GM18909 (cell line): Measurements from ENCODE around the gene POLN.

Experiments
- ATAC-seq: cut with Tn5 transposase; IDR thresholded peaks from one replicate; pipeline ENCODE4 v1.9.1; 2021; ENCODE audit warnings: mild to moderate bottlenecking; ENCODE audit not compliant: unreplicated experiment, poor library complexity

Gene POLN

DNA sequence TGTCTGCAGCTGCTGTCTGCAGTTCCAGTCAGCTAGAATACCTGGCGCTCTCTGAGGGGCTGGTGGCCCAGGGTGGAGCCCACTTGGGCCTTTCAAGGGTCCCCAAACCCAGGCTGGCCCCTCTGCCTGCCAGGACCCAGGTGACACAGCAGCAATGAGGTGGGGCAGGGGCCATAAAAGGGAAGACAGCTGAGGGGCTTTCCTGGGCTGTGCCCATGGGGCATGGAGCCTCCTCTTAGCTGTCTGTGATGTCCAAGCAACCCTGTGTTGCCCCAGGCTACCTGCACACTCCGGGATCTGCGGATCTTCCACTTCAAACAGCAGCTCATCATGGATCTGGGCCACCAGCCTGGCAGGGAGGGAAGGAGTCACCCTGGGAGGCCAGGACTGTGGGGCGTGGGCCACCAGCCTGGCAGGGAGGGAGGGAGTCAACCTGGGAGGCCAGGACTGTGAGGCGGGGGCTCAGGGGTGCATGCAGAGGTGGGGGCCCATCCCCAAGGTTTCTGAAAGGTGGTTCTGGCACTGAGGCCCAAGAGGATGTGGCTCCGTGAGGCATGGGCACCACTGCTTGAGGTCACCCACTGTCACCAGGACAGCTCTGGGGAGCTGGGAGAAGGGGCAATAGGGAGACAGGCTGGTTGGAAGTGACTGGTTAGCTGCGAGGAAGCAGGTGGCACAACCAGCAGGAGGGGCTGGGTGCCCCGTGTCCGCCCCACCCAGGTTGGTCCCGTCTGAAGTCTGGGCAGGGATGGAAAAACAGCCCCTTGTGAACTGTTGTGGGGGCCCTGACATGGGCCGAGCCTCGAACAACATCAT lies 166.5 kb downstream of the POLN start:
- ATAC-seq, result no peak

DNA sequence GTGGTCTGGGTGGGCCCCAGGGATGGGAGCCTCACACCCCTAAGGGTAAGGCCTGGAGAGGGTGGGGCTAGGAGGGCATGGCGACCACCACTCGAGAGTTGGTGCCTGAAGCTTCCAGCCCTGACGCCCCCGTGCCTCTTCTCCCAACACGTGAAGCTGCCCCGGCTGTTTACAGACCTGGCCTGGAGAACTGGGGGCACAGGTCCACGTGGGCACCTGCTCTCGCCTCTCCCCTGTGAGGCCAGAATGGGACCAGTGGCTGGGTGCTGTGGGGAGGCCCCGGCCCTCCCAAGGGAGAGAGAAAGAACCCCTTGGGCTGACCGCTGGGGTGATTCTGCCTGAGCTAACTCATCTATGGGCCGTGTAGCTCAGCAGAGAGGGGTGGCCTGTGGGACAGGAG lies 167.3 kb downstream of the POLN start:
- ATAC-seq, result no peak

DNA sequence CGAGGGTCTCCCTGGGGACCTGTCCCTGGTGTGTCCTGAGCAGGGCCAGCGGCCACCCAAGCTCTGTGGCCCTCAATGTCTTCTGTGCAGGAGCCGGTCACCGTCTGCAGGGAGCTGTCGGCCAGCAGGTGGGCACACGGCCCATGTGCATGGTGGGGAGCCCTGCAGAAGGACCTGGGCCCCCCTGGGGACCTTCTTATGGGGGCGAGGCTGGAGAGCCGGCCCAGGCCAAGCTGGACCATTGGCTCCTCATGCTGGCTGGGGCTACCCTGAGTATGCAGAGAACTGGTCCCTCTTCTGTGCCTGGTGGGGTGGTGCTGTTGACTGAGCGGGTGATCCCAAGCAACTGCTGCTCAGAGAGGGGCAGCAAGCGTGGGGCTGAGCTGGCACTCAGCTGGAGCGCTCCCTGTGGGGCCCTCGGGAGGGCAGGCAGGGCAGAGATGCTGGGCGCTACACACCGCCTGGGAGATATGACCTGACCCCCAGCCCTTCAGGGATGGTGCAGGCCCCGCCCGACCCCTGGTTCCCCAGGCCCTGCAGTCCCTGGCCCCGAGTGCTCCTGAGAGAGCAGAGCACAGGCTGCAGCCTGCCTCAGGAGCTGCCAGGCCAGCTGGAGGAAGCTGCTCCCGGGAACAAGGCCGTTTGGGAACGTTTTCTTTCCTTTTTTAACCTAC lies 168.0 kb downstream of the POLN start:
- ATAC-seq, result no peak

DNA sequence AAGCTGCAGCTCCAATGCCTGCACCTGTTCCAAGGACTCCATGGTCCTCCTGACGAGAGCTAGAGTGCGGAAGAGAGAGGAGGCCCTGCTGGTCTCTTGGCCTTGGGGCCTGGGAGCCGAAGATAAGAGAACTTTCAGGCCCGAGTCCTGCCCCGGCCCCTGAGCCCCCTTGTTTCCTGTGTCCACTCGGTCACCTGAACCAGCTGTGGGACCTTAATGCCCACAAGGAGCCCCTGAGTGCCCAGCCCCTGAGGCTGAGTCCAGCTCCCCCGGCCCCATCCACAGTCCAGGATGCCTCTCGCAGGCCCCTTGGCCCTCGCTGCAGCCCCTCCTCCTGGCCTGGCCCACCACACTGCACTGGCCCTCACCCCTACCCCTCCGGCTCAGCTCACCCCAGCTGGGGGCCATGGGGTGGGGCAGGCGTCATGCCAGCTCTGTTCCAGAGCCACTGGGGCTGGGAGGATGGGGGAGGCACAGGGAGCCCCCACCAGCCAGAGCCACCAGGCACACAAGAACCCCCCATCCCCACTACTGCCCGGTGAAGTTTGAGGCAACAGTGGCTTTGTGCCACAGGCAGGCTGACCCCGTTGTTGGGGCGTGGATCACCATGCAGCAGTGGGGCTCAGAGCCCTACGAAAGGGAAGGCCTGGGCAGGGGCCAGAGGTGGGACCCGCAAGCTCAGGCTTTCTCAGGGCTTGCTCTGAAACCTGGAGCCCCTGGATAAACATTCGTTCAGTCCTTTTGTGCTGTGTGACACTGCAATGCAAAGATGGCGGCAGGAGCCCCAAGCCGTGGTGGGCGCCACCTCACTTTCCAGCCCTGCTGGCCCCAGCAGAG lies 168.7 kb downstream of the POLN start:
- no peak for ATAC-seq

DNA sequence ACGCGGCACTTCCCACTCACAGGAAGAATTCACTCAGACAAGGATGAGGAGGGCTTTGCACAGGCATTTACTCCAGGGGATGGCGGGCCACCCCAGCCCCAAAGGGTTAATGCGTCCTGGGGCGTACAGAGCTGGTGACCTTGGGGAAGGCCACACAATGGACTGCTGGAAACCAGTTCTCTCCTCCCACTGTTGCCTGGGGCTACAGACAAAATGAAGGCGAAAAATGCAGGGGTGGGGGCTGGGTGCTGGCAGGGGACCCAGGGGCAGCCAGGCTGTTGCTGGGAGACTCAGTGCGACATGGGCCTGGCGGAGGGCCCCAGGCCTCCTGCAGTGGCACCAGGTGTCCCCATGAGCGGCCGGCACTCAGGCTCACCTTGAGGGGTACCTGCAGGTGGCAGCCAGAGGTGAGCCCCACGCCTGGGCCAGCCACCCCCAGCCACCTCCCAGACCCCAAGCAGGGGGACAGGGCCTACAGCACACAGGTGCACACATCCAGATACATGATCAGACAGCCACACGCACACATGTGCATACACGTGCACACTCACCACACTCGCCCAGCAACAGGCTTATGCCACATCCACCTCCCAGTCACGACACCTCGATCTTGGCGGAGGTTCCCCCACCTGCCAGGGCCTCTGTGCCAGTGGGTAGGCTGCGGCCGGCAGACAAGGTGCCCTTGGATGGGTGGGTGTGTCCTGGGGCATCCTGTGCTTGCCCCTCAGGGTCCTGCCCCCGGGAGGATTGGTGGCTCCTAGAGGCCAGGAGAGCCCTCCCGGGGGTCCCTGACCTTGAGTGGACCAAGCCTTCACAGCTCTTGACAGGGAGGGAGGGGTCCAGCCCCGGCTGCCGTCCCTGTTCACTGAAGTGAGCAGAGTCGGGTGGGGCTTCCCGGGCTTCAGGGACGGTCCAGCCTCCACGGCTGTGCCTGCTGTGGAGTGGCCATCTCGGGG lies 169.7 kb downstream of the POLN start:
- ATAC-seq, result no peak

DNA sequence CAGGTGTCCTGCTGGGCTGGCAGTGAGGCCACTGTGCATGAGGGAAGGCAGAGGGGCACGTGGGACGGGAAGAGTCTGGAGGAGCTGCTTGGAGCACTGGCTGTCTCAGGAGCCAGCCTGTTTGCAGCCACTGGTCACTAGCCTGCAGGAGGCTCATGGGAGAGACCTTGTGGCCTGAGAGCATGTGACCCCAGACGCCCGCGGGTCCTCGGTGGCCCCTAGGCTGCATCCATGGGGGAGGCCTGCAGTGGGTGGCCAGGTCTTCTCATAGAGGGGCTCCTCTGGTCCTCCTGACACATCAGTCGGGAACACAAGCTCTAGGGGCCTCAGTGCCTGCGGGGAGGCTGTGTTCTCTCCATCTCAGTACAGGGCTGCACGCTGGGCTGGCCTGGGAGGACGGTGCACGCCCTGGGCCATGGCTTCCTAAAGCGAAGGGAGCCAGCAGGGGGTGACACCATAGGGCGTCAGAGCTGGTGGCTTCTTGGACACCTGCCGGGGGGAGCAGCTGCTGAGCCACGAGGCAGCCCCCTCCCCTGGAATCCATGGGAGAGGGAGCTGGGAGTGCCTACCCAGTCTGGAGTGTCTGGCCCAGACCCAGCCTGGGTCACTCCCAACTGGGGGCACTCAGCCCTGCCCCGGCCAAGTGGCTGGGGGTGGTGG lies 170.5 kb downstream of the POLN start:
- ATAC-seq, result no peak

DNA sequence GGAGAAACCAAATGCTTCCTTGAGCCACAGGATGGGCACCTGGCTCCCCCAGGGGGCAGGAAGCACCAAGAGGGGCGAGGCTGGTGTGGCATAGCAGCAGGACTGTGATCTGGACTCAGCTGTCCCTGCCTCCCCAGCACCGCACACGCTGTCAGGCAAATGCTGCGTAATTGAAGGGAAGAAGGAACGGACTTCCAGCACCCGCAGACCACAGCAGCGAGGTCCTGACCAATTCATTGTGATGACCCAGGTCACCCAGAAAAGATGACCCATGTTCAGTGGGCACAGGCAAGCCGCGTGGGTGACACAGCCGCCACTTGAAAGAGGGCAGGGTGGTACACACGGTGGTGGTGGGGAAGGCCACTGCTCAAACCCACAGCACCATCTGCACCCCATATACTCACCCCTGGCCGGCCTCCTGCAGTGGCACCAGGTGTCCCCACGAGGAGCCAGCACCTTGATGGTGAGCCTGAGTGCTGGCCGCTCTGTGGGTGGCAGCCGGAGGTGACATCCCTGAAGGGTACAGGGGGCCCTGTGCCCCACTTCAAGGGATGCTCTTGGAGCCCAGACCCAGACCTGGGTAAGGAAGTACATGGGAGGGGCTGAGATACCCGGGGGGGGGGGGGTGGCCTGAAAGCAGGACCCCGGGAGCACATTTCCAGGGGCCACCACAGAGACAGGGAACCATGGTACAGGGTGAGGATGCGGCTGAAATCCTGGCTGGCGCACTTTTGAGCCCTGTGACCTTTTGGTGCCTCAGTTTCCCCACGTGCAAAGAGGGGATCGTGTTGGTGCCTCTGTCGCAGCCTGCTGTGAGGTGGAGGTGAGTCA lies 171.3 kb downstream of the POLN start:
- no peak for ATAC-seq

DNA sequence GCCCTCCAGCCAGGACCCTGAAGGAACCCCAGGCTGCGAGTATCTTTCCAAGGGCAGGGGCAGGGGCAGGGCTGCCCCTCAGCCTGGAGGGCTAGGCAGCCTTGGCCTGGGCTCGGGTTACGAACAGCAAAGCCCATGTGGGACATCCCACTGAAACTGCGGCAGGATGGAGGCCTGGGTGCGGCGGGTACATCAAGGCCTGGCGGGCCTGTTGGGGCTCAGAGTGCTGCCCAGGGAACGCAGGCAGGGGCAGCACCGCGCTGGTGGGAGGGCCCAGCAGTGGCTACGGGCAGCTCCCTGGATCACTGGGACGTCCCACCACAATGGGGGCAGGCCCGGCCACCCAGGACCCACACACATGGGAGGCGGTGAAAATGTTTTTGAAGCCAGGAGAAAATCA lies 171.9 kb downstream of the POLN start:
- no peak for ATAC-seq

DNA sequence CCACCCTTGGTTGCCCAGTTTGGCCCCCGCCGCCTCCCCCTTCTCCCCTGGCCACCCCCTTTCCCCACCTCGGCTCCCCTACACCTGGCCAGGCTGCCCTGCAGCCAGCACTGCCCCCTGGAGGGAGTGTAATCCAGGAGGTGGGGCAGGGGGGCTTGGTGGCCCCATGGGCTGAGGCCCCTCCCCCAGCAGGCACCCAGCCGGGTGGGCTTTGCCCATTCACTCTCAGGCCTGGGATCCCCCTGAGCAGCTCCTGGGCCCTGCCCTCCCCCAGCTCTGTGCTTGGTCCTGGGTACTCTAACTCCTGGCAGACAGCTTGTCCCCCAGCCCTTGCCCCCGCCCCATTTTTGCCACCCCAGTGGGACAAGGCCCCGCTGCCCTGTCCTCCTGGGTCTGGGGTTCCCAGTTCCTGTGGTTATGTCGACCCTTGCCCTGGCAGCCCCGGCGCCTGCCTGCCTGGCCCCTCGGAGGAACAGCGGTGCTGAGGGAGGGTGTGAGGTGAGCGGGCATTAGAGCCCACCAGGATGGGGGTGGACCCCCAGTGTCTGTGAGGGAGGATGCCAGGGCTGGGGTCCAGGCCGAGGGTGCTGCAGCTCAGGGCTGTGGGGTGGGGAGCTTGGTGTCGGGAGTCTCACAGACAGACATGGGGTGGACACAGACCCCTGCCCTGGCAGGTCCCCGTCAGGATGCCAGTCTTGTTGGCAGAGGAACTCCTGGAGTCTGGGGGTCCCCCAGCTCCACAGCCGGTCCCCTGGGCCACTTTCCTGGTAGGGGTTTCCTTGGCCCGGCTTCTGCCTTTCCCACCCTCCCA lies 172.6 kb downstream of the POLN start:
- no peak for ATAC-seq

DNA sequence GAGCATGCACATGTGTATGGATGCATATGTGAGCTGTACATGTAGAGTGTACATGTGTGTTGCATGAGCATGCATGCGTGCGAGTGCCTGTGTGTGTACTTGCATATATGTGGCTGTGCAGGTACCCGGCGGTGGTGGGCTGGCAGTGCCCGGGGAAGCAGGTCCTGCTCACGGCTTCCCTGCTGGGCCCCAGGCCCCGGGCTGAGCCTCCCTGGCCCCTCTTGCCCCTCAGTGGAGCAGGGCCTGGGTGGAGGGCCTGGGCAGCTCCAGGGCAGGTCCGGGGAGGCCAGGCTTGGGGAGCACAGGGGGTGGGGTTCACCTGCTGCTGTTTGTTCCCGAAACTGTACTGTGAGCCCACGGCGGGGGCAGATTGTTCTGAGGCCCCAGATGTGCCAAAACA lies 173.4 kb downstream of the POLN start:
- no peak for ATAC-seq

DNA sequence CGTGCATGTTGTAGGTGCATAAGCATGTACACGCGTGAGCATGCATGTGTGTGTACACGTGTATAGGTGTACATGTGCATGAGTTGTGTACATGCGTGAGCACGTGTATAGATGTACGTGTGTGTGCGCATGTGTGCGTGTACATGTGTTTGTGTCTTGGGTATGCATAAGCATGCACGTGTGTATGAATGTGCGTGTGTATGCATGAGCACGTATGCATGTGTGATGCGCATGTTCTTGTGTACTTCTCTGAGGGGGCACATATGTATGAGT lies 173.8 kb downstream of the POLN start:
- ATAC-seq, result no peak

DNA sequence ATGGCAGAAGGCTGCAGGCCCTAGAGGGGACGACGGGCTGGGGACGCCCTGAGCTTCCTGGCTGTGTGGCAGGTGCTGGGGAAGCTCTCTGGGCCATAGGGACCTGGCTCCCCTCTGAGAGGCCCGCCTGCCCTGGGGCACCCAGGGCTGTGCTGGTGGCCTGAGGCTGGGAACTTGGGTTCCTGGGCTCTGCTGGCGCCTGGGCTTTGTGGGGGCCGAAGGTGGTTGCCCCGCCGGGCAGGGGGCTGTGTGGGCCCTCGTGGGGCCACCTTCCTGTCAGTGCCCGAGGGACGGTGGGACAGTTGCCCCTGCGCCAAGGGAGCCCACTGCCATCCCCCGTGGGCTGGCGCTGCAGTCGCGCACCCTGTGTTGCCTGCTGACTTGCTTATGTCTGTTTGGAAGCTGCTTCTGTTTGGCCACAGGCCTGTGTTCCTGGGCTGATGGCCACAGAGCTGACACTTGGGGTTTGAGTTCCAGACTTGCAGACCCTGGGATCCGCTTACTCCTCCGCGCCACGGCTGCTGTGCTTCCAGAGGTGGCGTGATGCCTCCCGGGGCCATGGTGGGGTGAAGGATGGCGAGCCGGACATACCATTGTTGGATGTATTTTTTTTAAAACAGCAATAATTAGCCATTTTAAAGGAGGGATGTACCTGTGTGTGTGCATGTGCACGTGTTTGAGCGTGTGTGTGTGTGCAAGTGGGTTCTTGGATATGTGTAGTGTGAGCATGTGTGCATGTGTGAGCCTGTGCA lies 174.3 kb downstream of the POLN start:
- no peak for ATAC-seq

DNA sequence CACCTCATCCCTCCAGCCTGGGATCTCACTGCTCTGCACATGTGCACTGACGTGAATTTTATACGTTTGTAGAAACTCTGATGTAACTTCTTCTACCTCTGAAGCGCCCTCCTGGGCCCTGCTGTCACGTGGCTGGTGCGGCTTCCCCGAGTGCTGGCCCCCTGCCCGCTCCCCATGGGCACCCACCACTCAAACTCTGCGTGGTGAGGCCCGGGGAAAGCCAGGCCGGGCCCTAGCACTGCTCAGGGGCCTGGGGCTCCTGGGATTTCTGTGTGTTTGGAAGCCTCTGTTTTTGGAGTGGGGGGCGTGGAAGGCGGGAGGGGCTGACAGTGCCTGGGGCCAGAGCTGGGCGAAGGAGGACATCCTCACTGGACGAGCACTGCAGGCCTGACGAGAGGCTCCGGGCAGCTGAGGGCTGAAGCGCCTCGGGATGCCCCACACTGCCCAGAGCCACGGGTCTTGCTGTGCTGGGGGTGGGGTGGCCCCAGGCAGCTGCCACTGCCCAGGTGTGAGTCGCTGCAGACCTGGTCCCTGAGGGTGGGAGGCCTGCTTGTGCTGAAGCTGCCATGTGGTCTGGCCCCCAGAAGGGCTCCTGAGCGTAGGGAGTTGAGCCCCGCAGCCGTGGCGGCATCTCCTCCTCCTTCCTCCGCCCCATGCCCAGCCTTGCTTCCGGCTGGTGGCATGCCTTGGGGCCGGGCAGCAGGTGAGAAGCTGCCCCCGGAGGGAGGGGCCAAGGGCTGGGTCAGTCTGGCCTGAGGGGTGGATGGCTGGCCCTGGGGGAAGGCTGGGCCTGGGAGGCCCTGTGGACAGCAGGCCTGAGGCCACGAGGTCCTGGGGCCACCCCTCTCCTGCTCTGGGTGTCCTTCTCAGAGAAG lies 175.1 kb downstream of the POLN start:
- no peak for ATAC-seq

DNA sequence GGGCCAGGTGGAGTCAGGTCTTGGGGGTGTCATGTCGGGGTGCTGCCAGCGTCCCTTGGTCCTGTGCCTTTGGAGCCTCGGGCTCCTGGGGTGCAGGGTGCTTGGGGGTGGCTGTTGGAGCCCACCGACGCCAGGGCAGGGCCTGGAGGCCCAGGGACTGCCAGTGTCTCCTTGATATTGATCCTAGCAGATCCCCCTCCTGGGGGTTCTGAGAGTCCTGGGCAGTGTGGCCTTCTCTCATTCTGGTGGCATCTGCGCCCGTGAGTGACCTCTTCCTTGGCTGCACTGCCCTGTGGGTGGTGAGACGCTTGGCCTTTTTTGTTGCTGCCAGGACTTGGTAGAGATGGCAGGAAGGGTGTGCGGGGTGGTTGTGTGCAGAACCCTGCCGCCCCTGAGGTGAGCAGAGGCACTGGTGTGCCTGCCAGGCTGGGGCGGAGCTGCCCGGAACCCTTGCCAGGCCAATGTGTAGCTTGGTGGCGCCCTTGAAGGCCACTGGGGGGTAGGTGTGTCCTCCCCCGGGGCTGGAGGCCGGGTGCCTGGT lies 175.8 kb downstream of the POLN start:
- no peak for ATAC-seq

DNA sequence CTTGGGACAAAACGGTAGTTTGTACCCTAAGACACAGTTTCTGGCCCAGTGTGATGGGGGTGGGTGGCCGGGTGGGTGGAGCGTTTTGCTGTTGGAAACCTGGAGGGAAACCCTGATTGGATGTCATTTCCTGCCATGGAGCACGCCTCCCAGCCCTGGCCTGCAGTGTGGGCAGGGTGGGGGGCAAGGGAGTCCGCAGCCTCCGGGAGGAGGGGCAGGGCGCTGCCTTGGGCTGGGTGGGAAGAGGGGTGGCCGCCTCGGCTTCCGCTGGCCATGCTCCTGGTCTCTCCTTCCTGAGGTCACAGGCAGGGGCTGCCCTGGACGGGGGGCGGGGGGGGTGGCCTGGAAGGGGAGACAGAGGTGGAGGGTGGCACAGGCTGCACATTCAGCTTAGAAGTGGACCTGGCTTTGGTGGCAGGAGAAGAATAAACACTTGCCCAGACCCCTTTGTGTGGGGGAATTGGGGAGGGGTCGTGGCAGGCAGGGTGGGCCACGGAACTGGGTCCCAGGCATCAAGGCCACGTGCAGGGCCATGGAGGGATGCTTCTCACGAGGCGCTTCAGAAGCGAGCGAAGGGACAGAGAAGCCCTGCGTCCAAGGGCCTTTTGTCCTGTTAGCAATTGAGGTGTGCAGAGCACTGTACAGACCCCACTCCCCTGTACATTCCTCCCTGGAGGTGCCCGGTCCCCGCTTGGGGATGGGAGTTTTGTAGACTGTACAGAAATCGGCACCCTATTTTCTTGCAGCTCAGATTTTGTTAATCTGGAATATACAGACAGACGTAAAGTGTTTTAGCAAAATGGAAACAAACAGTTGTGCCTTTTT lies 176.6 kb downstream of the POLN start:
- no peak for ATAC-seq
